Measurements from ENCODE around the gene KCNG1.

Gene KCNG1

DNA sequence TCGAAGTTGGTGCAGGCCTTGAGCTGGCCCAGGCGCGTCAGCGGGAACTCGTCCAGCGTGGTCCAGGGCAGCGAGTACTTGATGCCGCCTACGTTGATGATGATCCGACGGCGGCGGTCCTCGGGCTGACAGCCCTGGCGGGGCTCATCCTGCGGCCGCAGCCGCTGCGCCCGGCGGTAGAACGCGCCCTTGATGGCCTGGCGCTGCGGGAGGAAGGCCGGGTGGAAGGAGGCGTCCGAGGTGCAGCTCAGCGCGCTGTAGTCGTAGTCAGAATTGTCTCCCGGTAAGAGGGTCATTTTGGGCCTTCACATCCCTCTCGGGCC is 12.9 kb downstream of the KCNG1 start:
- H3K36me3 ChIP-seq (ENCODE audit: control insufficient read depth, insufficient read depth, low read length), result peaks cover 3% of the 10 kb centered on the region; the same call in 1 of the 2 replicates
- no peaks in the 10 kb centered on the region for H3K27me3 ChIP-seq (ENCODE audit: control insufficient read depth, insufficient read depth, low read length)
- no peak overlapping the region for H3K4me3 ChIP-seq (ENCODE audit: low read depth, low read length)
- H3K9me3 ChIP-seq (ENCODE audit: control insufficient read depth, insufficient read depth, low read length), result no peaks in the 10 kb centered on the region
- H3K9ac ChIP-seq (ENCODE audit: low read depth, low read length), result no peak overlapping the region
- H3K27ac ChIP-seq (ENCODE audit: low read depth, low read length), result no peak overlapping the region
- peaks cover 15% of the 10 kb centered on the region for H3K4me1 ChIP-seq (ENCODE audit: control insufficient read depth, insufficient read depth, low read length)

DNA sequence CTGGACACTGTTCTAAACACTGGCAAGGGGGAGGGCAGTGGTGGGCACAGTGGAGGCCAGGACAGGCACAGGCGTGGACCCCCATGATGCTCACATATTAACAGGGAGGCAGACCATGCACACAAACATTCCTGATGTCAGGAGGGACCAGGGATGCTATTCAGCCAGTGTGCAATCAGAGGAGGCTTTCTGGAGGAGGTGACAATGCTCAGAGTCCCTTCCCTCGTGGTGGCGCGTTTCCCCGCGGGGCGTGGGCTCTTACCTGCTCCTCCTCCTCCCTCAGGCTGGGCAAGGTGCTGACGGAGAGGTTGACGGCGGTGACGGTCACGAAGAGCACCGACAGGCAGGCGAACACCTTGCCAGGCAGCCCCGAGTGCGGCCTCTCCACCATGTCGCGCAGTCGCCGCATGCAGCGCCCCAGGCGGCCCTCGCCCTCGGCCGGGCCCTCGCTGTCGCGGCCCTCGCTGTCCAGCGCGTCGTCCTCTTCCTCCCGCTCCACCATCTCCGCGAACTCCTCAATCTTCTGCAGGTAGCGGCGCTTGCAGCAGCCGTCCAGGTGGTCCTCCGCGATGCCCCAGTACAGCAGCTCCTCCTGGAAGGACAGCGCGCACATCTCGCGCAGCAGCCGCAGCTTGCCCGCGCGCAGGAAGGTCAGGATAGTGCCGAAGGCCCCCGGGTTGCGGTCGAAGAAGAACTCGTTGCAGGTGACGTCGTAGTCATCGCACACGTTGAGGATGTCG is 13.4 kb downstream of the KCNG1 start:
- no peak overlapping the region for H3K9ac ChIP-seq (ENCODE audit: low read depth, low read length)
- peaks cover 10% of the 10 kb centered on the region for H3K4me1 ChIP-seq (ENCODE audit: control insufficient read depth, insufficient read depth, low read length)
- H3K36me3 ChIP-seq (ENCODE audit: control insufficient read depth, insufficient read depth, low read length), result peaks cover 3% of the 10 kb centered on the region; the same call in 1 of the 2 replicates
- H3K27ac ChIP-seq (ENCODE audit: low read depth, low read length), result no peak overlapping the region
- no peaks in the 10 kb centered on the region for H3K9me3 ChIP-seq (ENCODE audit: control insufficient read depth, insufficient read depth, low read length)
- no peak overlapping the region for H3K4me3 ChIP-seq (ENCODE audit: low read depth, low read length)
- no peaks in the 10 kb centered on the region for H3K27me3 ChIP-seq (ENCODE audit: control insufficient read depth, insufficient read depth, low read length)

DNA sequence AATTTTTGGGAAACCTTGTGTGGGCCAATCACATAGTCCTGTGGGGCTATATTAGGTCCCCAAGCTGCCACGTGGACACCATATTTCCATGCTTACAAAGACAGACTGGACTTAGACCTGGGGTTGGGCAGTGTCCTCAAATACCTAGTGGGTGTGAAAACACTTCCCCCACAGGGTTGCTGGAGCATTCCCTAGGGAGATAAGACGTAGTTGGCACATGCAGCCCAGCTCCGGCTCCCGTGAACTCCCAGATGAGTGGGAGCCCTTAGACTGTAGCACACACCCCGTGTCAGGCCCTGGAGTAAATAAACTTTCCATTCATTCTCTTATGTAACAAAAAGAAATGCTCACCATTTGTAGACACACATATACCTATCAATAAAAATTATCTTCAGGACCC is 14.2 kb downstream of the KCNG1 start:
- peaks cover 8% of the 10 kb centered on the region; the same call in 1 of the 2 replicates for H3K36me3 ChIP-seq (ENCODE audit: control insufficient read depth, insufficient read depth, low read length)
- 0 out of 2 replicates have a peak, but pooled peaks cover 2% of the 10 kb centered on the region for H3K4me1 ChIP-seq (ENCODE audit: control insufficient read depth, insufficient read depth, low read length)
- H3K27me3 ChIP-seq (ENCODE audit: control insufficient read depth, insufficient read depth, low read length), result no peaks in the 10 kb centered on the region
- no peak overlapping the region for H3K9ac ChIP-seq (ENCODE audit: low read depth, low read length)
- no peaks in the 10 kb centered on the region for H3K9me3 ChIP-seq (ENCODE audit: control insufficient read depth, insufficient read depth, low read length)
- H3K4me3 ChIP-seq (ENCODE audit: low read depth, low read length), result no peak overlapping the region
- H3K27ac ChIP-seq (ENCODE audit: low read depth, low read length), result no peak overlapping the region

DNA sequence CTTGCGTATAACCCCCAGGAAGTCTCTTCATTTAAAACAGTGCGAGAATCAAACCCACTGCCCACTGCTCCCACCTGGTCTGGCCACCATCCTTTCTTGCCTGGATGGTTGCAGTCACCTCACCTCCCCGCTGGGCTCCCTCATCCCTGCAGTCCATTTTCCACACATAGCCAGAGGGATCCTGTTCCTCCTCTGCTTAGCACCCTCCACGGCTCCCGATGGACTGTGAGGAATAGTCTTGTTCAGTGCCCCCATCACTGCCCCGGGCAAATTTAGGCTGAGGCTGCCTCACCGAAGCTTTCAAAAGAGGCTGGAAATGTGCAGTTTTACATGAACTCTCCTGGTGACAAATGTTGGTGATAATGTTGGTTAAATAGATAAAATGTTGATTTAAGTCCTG is 17.7 kb downstream of the KCNG1 start:
- Histone ChIP-seq H3K27ac (ENCODE audit: low read depth, low read length) (no peak overlapping the region), H3K9me3 (ENCODE audit: control insufficient read depth, insufficient read depth, low read length) (no peaks in the 10 kb centered on the region), H3K4me1 (ENCODE audit: control insufficient read depth, insufficient read depth, low read length) (no peaks in the 10 kb centered on the region), H3K36me3 (ENCODE audit: control insufficient read depth, insufficient read depth, low read length) (peaks cover 8% of the 10 kb centered on the region; the same call in 1 of the 2 replicates), H3K9ac (ENCODE audit: low read depth, low read length) (no peak overlapping the region), H3K27me3 (ENCODE audit: control insufficient read depth, insufficient read depth, low read length) (no peaks in the 10 kb centered on the region), H3K4me3 (ENCODE audit: low read depth, low read length) (no peak overlapping the region)

DNA sequence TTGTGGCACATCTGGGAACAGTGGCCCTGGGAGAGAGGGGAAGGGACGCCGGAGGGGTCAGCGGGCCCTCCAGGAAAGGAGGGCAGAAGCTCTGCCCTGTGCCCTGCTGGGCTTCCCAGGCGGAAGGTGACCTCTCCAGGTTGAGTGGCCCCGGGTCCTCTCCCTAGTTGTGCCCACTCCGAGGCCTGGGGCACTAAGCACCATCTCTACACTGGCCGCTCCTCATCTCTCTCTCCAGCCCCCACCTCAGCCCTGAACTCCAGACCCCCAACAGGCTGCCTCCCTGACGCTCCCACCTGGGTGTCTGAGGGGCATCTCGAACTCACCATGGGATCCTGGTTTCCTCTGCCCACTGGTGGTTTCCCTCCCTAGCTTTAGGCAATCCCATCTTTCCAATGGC is 18.1 kb downstream of the KCNG1 start:
- no peak overlapping the region for H3K27ac ChIP-seq (ENCODE audit: low read depth, low read length)
- H3K4me3 ChIP-seq (ENCODE audit: low read depth, low read length), result no peak overlapping the region
- H3K9ac ChIP-seq (ENCODE audit: low read depth, low read length), result no peak overlapping the region
- H3K36me3 ChIP-seq (ENCODE audit: control insufficient read depth, insufficient read depth, low read length), result peaks cover 8% of the 10 kb centered on the region; the same call in 1 of the 2 replicates
- no peaks in the 10 kb centered on the region for H3K4me1 ChIP-seq (ENCODE audit: control insufficient read depth, insufficient read depth, low read length)
- H3K27me3 ChIP-seq (ENCODE audit: control insufficient read depth, insufficient read depth, low read length), result no peaks in the 10 kb centered on the region
- H3K9me3 ChIP-seq (ENCODE audit: control insufficient read depth, insufficient read depth, low read length), result no peaks in the 10 kb centered on the region

DNA sequence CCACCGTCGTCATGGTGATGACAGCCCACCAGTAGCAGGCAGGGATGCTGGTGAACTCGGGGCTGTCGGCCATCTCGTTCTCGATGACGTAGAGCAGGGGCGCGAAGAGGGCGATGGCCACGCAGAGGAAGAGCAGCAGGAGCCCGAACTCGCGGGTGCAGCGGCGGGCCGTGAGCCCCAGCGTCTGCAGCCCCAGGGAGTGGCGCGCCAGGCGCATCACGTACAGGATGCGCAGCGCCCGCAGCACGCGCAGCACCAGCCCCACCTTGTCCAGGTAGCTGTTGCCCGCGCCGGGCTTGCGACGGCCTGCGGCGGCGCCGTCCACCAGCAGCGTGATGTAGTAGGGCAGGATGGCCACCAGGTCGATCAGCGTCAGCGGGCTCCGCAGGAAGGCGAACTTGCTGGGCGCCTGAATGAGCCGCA is 18.6 kb downstream of the KCNG1 start:
- H3K9me3 ChIP-seq (ENCODE audit: control insufficient read depth, insufficient read depth, low read length), result no peaks in the 10 kb centered on the region
- H3K4me1 ChIP-seq (ENCODE audit: control insufficient read depth, insufficient read depth, low read length), result no peaks in the 10 kb centered on the region
- H3K4me3 ChIP-seq (ENCODE audit: low read depth, low read length), result no peak overlapping the region
- no peaks in the 10 kb centered on the region for H3K27me3 ChIP-seq (ENCODE audit: control insufficient read depth, insufficient read depth, low read length)
- H3K27ac ChIP-seq (ENCODE audit: low read depth, low read length), result no peak overlapping the region
- no peak overlapping the region for H3K9ac ChIP-seq (ENCODE audit: low read depth, low read length)
- peaks cover 8% of the 10 kb centered on the region; the same call in 1 of the 2 replicates for H3K36me3 ChIP-seq (ENCODE audit: control insufficient read depth, insufficient read depth, low read length)

DNA sequence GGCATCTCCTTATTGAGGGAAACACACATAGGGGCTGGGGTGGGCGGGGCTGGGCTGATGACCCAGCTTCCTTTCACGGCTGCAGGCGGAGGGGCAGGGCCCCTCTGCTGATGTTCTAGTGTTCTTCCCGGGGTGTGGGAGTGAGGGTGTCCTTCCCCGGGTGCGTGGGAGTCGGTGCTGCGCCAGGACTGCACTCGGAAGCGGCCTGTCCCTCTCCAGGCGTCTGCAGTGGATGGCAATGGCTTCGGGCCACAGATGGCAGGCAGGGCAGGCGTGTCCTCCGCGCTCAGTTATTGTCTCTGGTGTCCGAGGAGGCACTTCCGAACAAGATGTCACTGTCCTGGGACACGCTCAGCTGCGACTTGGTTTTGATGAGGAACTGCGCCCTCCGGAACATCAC is 19.2 kb downstream of the KCNG1 start:
- H3K27me3 ChIP-seq (ENCODE audit: control insufficient read depth, insufficient read depth, low read length), result no peaks in the 10 kb centered on the region
- no peak overlapping the region for H3K4me3 ChIP-seq (ENCODE audit: low read depth, low read length)
- H3K27ac ChIP-seq (ENCODE audit: low read depth, low read length), result no peak overlapping the region
- no peak overlapping the region for H3K9ac ChIP-seq (ENCODE audit: low read depth, low read length)
- no peaks in the 10 kb centered on the region for H3K9me3 ChIP-seq (ENCODE audit: control insufficient read depth, insufficient read depth, low read length)
- H3K4me1 ChIP-seq (ENCODE audit: control insufficient read depth, insufficient read depth, low read length), result no peaks in the 10 kb centered on the region
- H3K36me3 ChIP-seq (ENCODE audit: control insufficient read depth, insufficient read depth, low read length), result peaks cover 7% of the 10 kb centered on the region; the same call in 1 of the 2 replicates

DNA sequence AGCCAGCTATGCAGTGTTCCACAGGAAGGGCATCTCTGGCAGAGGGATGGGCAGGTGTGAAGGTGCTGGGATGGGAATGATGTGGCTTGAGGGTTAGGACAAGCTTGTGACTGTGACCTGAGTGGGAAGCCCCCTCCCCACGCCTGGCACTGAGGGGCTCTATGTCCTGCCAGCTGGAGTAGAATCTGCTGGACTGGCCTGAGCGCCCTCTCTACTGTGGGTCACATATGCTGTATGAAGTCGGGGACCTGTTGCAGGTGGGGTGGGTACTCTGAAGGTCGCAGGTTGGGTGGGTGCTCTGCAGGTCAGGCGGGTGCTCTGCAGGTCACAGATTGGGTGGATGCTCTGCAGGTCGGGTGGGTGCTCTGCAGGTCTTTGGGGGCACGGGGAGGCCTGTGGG is 20.3 kb downstream of the KCNG1 start:
- no peak overlapping the region for H3K4me3 ChIP-seq (ENCODE audit: low read depth, low read length)
- H3K9ac ChIP-seq (ENCODE audit: low read depth, low read length), result no peak overlapping the region
- H3K27me3 ChIP-seq (ENCODE audit: control insufficient read depth, insufficient read depth, low read length), result no peaks in the 10 kb centered on the region
- H3K4me1 ChIP-seq (ENCODE audit: control insufficient read depth, insufficient read depth, low read length), result no peaks in the 10 kb centered on the region
- H3K36me3 ChIP-seq (ENCODE audit: control insufficient read depth, insufficient read depth, low read length), result 0 out of 2 replicates have a peak, but pooled peaks cover 5% of the 10 kb centered on the region
- H3K27ac ChIP-seq (ENCODE audit: low read depth, low read length), result no peak overlapping the region
- H3K9me3 ChIP-seq (ENCODE audit: control insufficient read depth, insufficient read depth, low read length), result no peaks in the 10 kb centered on the region

DNA sequence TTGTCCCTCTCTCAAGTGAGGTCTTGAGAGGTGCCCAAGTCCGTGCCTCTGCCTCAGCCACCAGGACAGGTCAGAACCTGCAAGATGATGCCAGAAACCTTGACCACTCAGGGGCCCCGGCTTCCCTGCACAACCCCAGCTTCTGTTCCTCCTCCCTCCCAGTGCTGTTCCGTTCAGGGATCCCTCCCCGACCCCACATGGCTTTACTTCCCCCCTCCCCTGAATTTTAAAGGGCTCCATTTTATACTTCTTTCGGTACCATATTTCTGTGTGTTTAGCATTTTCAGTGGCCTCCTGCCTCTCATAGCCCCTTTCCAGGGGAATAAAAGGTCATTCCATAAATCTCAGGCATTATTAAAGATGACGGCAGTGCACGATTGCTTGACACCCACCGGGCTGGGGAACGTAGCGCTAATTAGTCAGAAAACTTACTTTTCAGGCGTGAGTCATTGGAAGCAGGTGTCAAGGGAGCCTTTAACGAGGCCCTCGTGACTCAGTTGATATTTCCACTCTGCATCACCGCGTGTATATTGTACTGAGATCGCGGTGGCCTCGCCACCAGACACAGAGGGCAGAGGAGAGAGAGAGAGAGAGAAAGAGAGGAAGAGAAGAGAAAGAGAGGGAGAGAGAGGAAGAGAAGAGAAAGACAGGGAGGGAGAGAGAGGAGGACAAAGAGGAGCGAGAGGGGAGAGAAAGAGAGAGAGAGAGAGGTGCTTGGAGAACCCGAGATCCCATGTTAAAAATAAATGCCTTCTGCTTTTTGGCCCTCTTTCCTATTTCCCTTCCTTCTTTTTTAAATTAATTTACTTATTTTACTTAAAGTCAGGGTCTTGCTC is 21.3 kb downstream of the KCNG1 start:
- Histone ChIP-seq H3K27ac (ENCODE audit: low read depth, low read length) (no peak overlapping the region), H3K36me3 (ENCODE audit: control insufficient read depth, insufficient read depth, low read length) (0 out of 2 replicates have a peak, but pooled peaks cover 5% of the 10 kb centered on the region), H3K4me1 (ENCODE audit: control insufficient read depth, insufficient read depth, low read length) (no peaks in the 10 kb centered on the region), H3K4me3 (ENCODE audit: low read depth, low read length) (no peak overlapping the region), H3K9me3 (ENCODE audit: control insufficient read depth, insufficient read depth, low read length) (no peaks in the 10 kb centered on the region), H3K27me3 (ENCODE audit: control insufficient read depth, insufficient read depth, low read length) (no peaks in the 10 kb centered on the region), H3K9ac (ENCODE audit: low read depth, low read length) (no peak overlapping the region)

DNA sequence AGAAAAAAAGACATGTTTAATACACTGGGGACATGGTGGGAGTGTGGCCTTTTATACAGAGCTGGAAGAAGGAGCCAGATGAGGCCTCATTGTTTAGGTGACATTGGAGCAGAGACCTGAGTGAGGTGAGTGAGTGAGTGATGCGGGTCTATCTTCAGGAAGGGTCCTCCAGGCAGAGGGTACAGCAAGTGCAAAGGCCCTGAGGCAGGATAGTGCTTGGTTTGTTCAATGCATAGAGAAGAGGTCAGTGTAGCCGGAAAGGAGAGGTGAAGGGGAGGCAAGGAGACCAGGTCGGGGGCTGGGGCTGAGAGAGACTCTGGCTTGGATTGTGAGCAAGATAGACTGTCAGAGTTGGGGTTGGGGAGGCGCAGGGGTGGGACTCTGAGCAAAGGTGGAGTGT is 23.6 kb downstream of the KCNG1 start:
- Histone ChIP-seq H3K4me3 (ENCODE audit: low read depth, low read length) (no peak overlapping the region), H3K9me3 (ENCODE audit: control insufficient read depth, insufficient read depth, low read length) (no peaks in the 10 kb centered on the region), H3K9ac (ENCODE audit: low read depth, low read length) (no peak overlapping the region), H3K27me3 (ENCODE audit: control insufficient read depth, insufficient read depth, low read length) (no peaks in the 10 kb centered on the region), H3K36me3 (ENCODE audit: control insufficient read depth, insufficient read depth, low read length) (0 out of 2 replicates have a peak, but pooled peaks cover 5% of the 10 kb centered on the region), H3K4me1 (ENCODE audit: control insufficient read depth, insufficient read depth, low read length) (no peaks in the 10 kb centered on the region), H3K27ac (ENCODE audit: low read depth, low read length) (no peak overlapping the region)

Measured in HUES48 (cell line).